NCI-H1436 treated with DMSO at 0.1 percent for 48 hours (cell line): ENCODE results near the gene GGA2.
"Not testable (repeated sequence)": the region's sequence is repeated elsewhere in the genome, so short reads cannot be mapped to it uniquely, and the experiment has no call there.

Source experiments
- DNase-seq: peaks from one replicate; lab custom pipeline; 2025; lab: John Stamatoyannopoulos, UW

The GGA2 gene

DNA sequence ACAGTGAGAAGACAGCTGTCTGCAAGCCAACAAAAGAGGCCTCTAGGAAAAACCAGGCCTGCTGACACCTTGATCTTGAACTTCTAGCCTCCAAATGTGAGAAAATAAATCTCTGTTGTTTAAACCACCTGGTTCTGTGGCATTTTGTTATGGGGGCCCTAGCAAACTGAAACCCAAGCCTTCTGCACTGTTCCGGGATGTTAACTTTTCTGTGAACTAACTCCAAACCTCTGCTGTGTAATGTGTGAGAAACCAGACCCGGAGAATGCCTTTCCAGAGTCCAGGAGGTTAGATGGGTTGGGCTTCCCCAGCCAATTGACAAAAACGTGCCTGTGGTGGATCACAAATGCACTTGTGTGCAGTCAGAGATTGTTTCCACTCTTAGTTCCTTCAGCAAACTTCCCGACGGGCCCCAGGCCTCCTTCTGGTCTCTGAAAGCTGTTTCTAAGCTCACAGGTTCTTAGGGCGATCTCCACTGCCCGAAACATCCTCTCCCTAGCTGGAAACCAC, 13.6 kb upstream of the GGA2 start:
- DNase-seq = no peak

DNA sequence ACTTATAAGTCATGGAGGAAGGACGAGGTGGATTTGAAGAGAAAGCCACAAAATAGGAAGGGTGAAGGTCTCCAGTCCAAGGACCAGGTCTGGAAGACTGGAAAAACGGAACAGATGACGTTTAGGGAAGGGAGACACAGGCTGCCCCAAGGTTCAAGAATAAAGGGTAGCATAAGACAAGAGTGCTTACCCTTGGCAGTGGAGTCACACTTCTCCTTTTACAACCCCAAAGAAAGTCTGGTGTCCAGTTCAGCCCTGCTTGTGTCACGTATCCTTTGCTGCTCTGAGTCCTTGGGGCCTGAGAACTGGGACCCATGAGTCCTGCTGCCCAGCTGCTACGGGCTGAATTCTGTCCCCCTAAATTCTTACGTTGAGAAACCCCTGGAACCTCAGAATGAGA, 13.0 kb upstream of the GGA2 start:
- no peak for DNase-seq

DNA sequence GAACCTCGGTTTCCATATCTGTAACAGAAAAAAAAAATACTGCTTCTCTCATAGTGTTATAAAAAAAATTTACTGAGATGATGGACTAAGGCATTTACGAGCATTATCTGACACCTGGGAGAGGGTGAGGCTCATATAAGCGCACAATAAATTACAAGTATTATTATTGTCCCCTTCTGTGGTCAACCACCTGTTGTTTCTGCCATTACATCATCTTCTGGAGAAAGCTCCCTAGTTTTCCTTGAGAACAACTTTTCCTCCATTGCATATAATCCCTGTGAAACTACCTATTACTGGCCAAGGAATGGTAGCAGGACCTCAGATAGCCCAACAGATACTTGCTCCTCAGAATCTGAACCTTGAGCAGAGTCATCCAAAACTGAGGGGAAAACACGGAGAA, 11.7 kb upstream of the GGA2 start:
- no peak for DNase-seq

DNA sequence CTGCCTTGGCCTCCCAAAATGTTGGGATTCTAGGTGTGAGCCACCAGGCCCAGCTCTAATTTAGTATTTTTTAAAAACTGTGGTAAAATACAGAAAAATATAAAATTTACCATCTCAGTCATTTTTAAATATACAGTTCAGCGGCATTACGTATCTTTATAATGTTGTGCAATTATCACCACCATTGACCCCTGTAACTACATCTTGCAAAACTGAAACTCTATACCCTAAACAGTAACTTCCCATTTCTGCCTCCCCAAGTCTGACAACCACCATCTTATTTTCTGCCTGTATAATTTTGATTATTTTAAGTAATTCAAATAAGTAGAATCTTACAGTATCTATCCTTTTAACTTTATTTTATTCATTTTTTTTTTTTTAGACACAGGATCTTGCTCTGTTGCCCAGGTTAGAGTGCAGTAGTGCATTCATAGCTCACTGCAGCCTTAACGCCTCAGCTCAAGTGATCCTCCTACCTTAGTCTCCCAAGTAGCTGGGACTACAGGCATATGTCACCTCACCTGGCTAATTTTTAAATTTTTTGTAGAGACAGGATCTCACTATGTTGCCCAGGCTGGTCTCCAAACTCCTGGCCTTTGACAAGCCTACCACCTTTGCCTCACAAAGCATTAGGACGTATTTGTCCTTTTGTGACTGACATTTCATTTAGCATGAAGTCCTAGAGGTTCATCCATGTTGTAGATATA, 10.9 kb upstream of the GGA2 start:
- no peak for DNase-seq

DNA sequence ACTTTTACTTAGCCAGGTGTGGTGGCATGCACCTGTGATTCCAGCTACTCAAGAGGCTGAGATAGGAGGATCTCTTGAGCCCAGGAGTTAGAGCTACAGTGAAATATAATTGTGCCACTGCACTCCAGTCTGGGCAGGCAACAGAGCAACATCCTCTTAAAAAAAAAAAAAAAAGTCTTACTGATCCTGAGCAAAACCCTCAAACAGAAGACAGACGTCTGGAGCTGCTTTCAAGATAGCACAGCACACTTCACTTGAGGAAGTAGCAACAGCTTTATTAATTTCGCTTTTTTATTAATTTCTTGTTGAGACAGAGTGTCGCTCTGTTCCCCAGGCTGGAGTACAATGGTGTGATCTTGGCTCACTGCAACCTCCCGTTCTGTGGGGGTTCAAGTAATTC, 10.2 kb upstream of the GGA2 start:
- no peak for DNase-seq

DNA sequence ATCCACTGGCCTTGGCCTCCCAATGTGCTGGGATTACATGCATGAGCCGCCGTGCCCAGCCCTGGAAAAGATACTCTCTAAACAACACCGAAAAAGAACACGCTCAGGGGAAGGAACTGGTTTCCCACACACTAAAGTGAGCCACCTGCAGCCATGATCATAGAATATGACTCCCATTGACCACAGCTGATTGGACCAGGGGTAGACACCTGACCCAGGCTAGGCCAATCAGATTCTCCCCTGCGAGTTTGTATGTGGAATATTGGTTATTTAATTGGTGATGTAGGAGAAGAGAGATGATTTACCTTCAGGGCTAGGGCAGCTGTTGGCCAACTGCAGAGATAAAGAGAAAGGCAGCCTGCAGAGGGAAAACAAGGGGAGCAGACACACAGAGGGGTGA, 9.0 kb upstream of the GGA2 start:
- no peak for DNase-seq

DNA sequence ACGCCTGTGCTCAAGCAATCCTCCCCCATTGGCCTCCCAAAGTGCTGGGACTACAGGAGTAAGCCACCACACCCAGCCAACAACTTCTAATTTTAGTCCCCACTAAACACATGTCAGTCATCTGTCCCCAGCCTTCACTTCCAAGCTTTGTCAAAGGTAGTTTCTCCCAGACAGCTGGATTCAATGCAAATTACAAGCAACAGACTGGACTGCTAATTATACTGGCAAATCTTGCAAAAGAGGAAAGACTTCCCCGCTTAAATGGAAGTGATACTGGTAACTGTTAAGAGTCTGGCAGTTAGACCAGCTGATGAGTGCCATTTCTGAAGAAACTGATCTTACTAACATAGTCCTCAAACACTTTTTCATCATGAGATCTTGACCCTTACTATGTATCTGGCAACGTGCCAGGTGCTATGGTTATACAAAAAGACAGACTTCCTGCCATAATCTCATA, 8.2 kb upstream of the GGA2 start:
- no peak for DNase-seq

DNA sequence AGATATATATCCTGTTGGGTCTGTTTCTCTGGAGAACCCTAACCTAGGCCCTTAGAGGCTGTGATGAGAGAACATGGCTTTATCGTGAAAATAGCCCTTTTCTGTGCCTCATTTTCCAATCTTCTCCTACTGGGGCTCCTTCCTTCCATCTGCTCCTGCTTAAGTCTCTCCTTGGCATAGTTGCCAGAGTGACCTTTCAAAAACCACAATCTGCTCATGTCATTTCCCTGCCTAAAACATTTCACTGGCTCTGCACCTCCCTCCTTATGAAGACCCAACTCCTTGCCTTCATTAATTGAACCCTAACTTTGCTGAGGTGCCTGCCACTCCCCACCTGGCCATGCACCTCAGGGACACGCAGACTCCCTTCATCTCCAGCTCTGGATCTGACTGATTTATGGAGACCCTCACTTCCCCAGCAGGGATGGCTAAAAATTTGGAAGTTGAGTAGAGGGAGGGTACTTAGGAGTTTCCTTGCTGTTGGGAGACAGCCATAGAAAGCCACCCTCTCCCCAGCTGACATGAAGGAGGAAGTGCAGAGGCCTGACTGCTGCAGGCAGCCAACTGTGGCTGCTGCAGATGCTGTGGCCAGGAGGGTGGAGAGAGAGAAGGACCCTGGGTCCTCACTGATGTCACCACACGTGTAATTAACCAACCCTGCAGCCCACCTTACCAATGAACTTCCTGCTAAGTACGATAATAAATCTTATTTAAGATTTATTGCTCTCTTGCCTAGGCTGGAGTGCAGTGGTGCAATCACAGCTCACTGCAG, 6.3 kb upstream of the GGA2 start:
- no peak for DNase-seq

DNA sequence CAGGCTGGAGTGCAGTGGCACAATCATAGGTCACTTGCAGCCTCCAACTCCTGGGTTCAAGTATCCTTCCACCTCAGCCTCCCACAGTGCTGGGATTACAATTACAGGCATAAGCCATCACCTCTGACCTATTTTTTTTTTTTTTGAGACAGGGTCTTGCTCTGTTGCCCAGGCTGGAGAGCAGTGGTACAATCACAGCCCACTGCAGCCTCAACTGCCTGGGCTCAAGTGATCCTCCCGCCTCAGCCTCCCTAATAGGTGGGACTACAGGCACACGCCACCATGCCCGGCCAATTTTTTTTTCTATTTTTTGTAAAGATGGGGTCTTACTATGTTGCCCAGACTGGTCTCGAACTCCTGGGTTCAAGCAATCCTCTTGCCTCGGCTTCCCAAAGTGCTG, 5.6 kb upstream of the GGA2 start:
- DNase-seq = no peak

DNA sequence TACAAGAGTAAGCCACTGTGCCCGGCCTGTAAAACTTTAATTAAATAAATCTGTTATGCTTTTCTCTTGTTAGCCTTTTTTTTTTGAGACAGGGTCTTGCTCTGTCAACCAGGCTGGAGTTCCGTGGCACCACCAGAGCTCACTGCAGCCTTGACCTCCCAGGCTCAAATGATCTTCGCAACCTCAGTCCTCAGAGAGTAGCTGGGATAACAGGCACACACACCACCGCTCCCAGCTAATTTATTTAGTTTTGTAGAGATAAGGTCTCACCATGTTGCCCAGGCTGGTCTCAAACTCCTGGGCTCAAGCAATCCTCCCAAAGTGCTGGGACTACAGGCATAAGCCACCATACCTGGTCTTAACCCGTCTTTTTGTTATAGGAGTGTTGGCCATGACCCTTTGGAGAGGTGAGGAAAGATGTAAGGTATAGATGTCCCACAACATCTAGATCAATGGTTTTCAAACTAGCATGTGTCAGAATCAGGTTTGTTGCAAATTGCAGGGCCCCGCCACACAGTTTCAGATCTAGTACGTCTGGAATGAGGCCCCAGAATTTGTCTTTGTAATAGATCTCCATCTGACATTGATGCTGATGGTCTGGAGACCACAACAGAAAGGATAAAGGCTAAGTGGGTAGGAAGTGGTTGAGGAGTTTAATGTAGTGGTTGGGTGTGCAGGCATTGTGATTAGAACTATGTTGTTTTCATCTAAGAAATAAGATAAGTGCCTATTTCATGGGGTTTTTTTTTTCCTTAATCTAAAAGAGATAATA, 4.3 kb upstream of the GGA2 start:
- DNase-seq = no peak

DNA sequence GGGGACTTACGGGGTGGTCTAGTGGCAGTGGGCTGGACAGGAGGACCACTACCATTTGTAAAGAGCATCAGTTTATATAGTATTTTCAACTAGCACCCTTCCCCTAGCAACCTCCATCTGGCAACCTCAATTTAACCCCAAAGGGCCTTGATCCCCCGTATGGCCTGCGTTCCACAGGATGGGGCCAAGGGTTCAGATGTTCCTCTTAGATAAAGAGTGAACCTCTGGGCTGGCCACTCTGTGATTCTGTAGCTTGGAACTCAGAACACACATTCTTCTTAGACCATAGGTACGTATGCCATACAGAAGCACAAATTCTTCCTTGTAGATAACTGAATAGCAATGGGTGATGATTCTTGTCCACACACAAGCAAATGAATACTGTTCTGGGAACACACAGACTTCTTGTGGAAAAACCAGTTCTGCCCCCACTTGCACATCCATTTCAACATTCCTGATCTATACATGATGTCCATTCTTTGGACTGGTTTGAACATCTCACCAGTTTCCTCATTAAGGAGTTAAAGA, 1.9 kb upstream of the GGA2 start:
- no peak for DNase-seq

DNA sequence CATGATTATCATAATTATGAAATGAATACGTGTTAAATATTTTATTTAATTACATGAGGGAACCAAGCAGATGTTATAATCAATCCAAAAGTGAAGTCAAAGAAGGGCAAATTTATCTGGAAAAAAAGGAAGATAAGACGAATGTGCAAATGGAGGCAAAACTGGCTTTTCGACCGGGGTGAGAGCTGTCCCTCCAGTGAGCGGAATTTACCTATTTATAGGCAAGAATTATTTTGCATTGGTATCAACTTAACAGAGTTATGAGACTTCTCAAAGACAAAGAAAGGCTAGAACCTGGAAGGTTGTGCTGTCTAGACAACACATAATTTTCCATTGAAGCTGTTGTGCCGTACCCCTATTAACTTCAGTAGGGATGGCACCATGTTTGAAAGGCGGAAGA, 1.4 kb upstream of the GGA2 start:
- DNase-seq = no peak

DNA sequence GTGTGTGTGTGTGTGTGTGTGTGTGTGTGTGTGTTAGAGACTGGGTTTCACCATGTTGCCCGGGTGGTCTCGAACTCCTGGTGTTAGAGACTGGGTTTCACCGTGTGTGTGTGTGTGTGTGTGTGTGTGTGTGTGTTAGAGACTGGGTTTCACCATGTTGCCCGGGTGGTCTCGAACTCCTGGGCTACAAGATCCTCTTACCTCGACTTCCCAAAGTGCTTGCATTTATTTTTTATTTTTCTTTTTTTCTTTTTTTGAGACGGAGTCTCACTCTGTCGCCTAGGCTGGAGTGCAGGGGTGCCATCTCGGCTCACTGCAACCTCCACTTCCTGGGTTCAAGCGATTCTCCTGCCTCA, 599 bp upstream of the GGA2 start:
- DNase-seq = not testable (repeated sequence)

DNA sequence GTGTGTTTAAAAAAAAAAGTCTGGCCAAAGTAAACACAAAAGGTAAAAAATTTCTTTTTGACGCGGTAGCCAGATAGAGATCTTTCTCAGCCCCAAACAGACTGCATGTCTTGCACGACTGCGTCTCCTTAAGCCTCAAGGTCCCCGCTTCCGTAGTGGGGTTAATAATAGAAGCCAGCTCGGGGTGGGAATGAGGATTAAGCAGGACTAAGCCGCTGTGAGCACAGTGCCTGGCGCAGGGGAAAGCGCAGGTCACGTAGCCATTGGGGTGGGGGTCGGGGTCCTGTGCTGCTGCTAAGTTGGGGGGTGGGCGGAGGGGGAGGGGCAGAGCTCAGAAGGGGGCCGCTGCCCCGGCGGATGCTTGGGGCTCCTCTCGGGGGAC, 521 bp downstream of the GGA2 start:
- DNase-seq = no peak

DNA sequence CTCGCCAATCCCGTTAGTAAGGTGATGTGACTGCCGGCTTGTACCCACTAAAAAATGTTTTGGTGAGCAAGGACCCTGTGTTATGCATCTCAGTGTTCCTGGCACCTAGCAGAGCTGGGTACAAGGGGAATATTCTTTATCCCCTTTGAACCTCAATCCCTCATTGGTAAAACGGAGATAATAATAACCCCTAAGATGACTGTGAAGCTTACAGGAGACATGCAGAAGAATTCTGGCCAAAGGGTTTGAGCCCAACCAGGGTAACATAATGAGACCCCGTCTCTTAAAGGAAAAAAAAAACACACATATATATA, 896 bp downstream of the GGA2 start:
- DNase-seq = no peak

DNA sequence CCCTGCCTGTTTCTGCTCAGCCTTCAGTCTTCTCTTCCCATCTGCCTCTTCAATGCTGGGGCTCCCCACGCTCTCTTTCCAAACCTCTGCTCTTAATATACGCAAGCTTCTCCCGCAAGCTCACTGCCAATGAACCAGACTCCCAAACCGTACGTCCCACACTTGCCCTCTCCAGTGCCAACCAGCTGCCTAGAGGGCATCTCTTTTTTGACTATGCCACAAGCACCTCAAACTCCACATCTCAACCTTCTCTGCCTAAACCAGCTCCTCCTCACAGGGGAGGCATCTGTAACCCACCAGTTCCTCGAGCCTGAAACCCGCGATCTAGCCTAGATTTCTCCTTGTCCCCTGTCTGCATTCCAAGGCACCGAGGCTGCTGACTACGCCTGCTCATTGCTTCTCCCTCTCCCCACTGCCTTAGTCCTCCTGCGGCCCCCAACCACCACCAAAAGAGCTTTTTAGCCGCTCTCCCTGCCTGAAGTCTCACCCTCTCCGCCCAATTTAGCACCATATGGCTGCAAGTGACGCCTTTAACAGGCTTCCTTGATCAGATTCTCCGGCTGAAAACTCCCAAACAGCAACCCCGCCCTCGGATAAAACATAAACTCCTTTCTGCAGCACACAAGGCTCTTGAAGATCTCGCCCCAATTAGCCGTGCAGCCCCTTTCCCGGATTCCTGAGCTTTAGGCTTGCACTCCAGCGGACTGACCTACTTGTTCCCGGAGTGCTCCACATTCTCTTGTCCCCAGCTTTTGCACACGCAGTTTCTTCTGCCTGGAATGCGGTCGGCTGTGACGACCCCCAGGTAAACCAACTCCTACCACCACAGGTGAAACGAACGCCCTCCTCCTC, 1.5 kb downstream of the GGA2 start:
- no peak for DNase-seq

DNA sequence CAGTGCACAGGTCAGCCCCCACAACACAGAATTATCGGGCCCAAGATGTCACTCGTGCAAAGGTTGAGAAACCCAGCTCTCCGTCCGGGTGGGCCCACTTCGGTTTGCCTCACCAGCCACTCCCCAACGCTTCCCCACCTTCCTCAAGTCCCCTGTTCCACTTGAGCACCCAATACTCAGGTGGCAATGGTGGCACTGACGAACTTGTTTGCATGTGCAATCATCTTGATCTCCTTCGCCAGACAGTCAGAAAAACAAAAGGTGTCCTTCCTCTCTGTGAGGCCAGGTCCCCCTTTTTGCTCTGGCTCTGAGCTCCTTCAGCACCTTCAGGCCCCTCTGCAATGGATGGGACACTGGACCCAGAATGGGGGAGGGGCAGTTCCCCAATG, 3.7 kb downstream of the GGA2 start:
- no peak for DNase-seq

DNA sequence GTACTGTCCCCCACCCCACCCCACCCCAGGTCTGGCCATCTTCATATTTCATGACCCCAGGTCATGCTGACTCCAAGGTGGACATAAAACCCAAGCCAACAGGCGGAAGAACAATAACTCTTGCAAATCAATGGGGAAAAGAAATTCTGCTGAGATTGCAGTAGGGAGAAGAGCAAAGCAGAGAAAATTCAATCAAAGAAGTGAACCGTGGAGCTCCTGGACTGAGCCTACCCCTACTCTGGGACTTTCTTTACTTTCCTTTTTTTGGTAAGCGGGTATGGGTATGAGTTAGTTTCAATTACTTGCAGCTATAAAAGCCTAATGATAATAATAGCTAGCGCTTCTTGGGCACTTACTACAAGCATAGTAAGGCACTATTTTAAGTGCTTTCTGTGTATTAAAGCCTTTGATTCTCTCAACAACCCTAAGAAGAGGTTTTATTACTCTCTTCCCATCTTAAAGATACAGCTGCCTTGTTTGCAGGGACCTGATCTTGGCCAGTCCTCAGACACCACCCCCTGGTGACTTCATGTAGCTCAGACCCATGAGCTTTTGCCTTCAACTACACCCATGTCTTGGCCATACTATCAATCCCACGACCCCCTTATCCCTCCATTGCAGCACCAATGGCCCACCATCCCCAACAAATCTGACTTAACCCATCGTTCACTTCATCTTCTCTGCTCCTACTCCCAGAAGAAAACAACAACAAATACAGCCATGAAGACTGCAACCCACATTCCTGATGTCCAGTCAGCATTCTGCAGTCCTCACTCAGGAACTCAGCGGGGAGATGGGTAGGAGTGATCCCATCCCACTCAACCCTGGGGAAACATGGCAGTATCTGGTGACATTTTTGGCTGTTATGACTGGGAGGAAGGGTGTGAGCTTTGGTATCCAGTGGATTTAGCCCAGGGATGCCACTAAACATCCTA, 4.4 kb downstream of the GGA2 start:
- DNase-seq = no peak

DNA sequence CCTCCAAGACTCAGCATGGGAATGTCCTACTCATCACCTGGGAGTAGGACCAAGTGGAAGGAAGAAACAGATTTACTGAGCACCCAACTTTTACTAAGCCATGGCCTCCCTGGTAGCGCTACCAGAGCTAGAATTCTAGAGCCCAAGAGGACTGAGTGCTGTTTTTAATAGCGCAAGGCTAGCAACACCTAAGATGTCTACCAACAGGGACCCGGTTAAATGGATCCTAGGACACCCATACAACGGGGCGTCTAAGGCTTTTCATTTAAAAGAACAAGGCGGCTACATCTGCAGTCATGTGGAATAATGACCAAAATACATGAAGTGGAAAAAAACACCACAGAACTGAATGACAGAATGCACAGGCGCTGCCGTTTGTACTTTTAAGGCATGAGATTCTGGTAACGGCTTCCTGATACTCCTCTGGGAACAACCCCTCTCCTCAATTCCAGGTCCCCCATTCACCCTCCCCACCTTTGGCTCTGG, 5.1 kb downstream of the GGA2 start:
- no peak for DNase-seq

DNA sequence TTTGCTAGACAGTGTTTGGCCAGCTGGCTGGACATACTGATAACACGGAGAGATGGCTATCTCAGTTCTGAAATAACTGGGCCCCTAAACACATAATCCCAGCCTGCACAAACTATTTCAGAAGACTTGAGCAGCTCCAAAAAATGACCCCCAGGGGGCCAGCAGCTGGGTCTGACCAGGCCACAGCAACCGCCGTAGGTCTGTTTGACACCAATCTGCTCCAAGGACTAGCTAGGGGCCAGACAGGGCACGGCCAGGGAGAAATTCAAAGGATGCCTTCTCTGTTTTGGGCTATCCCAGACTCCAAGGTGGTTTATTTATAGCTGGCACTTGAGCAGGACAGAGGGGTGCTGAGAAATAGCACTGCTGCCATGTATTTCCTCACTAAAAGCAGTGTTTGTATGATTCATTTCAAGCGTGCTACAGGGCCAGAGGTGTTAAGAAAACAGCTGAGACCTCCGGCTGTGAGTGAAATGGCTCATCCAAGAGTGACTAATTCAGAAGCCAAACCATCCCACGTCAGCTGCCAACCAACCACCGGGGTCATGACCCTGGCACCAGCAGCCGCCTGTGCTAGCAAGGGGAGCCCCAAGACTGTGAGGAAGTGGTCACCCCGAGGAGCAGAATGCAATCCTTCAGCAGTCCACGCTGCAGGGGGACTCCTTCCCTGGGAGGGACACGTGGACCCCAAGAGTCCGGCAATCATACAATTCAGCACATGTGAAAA, 5.7 kb downstream of the GGA2 start:
- DNase-seq = no peak
